Activated CD4-positive, alpha-beta T cell treated with anti-CD3 and anti-CD28 coated beads, Interleukin-2, amount 50 U/mL, for 48 hours (primary cell): Measurements from ENCODE around the gene GAP43.

Experiments
- DNase-seq, 2 experiments: peaks; one replicate each; pipeline ENCODE4 v3.0.0-alpha.2; 2020

GAP43 gene

GRCh38 chr3:115663414-115663813, 40.1 kb downstream of the GAP43 start:
- no peak for DNase-seq

GRCh38 chr3:115666081-115666480, 42.8 kb downstream of the GAP43 start:
- DNase-seq = no peak

- no peak for DNase-seq
Observed at GRCh38 chr3:115666920-115667737, 43.8 kb downstream of the GAP43 start.

GRCh38 chr3:115667738-115668065, 44.4 kb downstream of the GAP43 start:
- no peak for DNase-seq

- DNase-seq = no peak
Observed at GRCh38 chr3:115670911-115671310, 47.6 kb downstream of the GAP43 start.

GRCh38 chr3:115671761-115672455, 48.6 kb downstream of the GAP43 start:
- DNase-seq = no peak

GRCh38 chr3:115673881-115674280, 50.6 kb downstream of the GAP43 start:
- no peak for DNase-seq

GRCh38 chr3:115676336-115676735, 53.0 kb downstream of the GAP43 start:
- no peak for DNase-seq

GRCh38 chr3:115680803-115681345, 57.6 kb downstream of the GAP43 start:
- no peak for DNase-seq

- DNase-seq = no peak
Observed at GRCh38 chr3:115681736-115682135, 58.4 kb downstream of the GAP43 start.

- no peak for DNase-seq
Observed at GRCh38 chr3:115683305-115683704, 60.0 kb downstream of the GAP43 start.

- DNase-seq = no peak
Observed at GRCh38 chr3:115683773-115684172, 60.5 kb downstream of the GAP43 start.

GRCh38 chr3:115685097-115685496, 61.8 kb downstream of the GAP43 start:
- DNase-seq = no peak

GRCh38 chr3:115687721-115688120, 64.4 kb downstream of the GAP43 start:
- DNase-seq = no peak

- DNase-seq = no peak
Observed at GRCh38 chr3:115688418-115688817, 65.1 kb downstream of the GAP43 start.

GRCh38 chr3:115689928-115690327, 66.6 kb downstream of the GAP43 start:
- DNase-seq = no peak

GRCh38 chr3:115691964-115692363, 68.7 kb downstream of the GAP43 start:
- DNase-seq = no peak

- peak; percentile 72 to 76 for DNase-seq
Observed at GRCh38 chr3:115692887-115693524, 69.7 kb downstream of the GAP43 start.

- no peak for DNase-seq
Observed at GRCh38 chr3:115693868-115694267, 70.6 kb downstream of the GAP43 start.

GRCh38 chr3:115695090-115695489, 71.8 kb downstream of the GAP43 start:
- no peak for DNase-seq

GRCh38 chr3:115697263-115698053, 74.1 kb downstream of the GAP43 start:
- no peak for DNase-seq

- no peak for DNase-seq
Observed at GRCh38 chr3:115698851-115699591, 75.7 kb downstream of the GAP43 start.
